Effector CD4-positive, alpha-beta T cell (primary cell): Measurements from ENCODE around the gene SIPA1L3.
"Not testable (repeated sequence)": the region's sequence is repeated elsewhere in the genome, so short reads cannot be mapped to it uniquely, and the experiment has no call there.

ENCODE experiments used
- DNase-seq: peaks from one replicate; pipeline ENCODE4 v3.0.0-alpha.2; 2020

SIPA1L3 gene

DNA sequence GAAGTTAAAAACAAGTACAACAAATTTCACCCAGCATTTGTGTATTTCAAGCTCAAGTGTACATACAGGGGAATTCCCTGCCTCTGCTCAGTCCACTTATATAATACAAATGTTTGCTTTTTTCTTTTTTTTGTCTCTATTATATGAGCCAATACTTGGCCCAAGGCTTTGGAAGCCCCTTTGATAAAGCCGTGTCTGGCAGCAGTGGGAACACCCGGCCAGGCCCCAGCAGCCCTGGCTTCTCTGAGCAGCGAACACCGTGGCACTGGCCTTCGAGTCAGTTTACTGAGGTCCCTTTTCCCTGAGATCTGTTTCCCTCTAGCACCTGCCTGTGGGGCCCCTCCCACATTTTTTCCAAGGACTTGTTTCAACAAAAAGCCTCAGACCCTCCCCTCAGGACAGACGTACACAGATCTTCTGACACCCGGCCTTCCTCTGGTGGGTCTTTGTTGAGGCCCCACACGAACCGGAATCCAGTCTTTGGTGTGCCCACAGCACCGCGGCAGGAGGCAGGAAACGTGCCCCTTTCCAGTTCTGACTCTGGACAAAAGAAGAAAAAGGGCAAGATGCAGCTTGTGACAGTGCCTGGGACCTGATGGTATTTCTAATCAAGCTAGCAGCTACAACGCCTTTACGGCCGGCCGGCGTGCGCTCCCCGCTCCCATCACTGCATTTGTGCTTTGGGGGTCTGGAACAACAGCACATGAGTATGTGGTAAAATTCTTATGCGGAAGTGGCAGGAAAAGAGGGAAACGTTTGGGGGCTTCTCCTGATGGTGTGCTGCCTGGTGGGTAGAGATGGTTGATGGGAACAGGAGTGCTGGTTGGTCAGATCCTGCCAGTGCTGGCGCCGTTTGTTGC lies 13.8 kb downstream of the SIPA1L3 start:
- DNase-seq = no peak

- DNase-seq = not testable (repeated sequence)
Measured at GRCh38 chr19:37924573-37924972, 17.6 kb downstream of the SIPA1L3 start.

DNA sequence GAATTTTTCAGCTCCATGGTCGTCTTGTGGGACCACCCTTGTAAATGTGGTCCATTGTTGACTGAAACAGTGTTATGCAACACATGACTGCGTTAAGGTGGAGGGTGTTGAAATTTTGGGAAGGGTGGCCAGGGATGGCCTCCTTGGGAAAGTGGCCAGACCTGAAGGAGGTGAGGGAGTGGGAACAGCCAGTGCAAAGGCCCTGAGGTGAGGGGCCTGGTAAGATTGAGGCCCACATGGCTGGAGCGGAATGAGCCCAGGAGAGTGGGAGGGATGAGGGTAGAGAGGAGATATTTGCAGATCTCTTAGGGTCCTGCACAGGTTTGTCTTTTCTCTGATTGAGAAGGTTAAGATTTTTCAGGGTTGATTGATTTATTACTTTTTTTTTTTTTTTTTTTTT lies 18.2 kb downstream of the SIPA1L3 start:
- no peak for DNase-seq

- DNase-seq = no peak
Measured at GRCh38 chr19:37926255-37926654, 19.2 kb downstream of the SIPA1L3 start.

DNA sequence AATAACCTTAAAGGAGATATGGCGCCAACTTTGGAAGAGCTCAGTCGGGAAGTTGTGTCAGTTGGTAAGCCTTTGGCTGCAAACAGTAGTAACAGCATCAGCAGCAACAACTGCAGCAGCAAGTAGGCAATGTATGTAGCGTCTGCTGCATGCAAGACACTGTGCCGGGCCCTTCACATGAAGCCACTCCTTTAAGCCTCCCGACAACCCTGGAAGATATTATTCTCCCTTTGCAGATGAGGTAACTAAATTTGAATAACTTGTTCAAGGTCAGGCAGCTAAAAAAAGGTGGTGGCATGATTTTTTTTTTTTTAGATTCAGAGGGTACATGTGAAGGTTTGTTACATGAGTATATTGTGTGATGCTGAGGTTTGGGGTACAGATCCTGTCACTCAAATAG lies 19.7 kb downstream of the SIPA1L3 start:
- no peak for DNase-seq

- no peak for DNase-seq
Measured at GRCh38 chr19:37928527-37929286, 21.7 kb downstream of the SIPA1L3 start.

- DNase-seq = no peak
Measured at GRCh38 chr19:37929355-37929923, 22.4 kb downstream of the SIPA1L3 start.

DNA sequence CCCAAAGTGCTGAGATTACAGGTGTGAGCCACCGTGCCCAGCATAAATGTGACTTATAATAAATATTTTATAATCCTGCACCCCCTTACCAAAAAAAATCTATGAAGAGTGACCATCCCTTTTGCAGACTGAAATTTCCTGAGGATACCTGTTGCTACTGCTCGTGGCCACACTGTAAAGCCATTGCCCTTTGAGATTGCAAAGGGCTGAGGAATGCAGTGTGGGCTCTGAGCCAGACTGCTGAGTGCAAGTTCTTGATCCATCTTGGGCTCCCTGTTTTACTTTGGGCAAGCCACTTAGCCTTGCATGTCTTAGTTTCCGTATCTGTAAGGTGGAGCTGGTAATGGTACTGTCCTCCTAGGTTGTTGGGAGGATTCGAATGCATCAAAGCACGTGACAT lies 23.4 kb downstream of the SIPA1L3 start:
- DNase-seq = no peak

DNA sequence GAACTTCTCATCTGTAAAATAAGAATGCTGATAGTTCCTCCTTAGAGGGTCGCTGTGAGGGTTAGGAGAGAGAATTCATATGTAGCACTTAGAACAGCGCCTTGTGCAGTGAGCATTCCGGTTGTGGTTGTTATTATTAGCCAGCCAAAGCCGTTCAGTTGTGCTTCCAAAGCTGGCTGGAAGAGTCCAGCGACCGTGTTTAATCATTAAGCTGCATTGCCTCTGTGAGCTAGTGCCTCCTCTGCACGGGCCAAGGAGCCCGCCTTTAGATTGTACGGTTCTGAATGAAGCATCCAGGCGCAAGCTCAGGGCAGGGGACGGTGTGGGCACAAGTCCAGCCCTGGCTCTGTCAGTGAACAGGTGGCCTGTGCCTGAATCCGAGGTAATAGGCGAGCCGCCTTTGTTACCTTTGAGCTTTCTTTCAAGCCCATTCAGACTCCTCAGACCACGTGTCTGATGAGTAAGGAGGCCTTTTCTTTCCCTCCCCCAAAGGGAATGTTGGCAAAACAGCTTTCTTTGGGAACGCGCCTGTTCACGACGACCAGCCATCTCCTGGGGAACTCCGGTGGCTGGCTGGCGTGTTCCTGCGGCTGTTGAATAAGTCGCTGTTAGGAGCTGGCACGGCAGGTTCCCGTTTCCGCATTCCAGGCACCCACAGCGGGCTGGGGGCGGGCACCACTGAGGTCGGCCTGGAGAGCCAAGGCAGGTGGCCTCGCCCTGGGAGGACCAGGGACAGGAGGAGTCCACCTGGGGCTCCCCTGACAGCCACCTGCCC lies 25.1 kb downstream of the SIPA1L3 start:
- DNase-seq = no peak

DNA sequence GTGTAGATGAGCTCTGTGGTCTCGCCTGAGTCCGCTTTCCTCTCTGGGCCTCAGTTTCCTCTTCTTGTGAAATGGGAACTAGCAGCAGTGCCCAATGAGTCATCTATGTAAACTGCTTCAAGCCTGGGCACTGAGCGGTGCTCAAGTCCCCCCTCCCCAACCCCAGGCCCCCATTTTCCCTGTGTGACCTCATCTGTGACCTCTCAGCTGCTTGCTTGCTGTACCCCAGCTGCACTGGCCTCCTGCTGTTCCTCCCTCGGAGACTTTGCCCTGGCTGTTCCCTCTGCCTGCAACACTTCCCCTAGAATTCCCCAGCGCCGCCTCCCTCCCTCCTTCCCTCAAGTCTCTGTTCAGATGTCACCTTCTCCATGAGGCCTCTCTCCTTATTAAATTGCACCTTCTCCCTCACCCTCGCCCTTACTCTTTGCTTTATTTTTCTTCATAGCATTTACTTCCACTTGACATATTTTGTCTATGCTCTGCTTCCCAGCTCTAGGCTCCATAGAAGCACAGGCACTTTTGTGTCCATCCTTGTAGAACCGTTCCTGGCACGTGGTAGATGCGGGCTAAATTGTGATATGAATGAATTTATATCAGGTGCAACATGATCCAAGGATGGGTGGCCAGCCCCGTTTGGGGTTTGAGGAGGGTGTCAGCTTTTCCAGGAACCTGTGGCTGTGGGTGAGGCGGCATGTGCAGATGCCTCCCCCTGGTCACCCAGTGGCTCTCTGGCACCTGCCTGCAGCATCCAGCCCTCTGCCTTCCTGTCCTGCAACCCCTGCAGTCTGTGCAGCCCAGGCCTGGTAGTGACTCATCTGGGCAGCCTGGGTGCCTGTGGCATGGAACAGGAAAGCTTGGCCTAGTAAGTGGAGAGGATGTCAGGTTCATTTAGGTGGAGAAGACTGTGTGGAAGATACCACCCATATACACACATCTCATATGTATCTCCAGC lies 26.3 kb downstream of the SIPA1L3 start:
- no peak for DNase-seq

DNA sequence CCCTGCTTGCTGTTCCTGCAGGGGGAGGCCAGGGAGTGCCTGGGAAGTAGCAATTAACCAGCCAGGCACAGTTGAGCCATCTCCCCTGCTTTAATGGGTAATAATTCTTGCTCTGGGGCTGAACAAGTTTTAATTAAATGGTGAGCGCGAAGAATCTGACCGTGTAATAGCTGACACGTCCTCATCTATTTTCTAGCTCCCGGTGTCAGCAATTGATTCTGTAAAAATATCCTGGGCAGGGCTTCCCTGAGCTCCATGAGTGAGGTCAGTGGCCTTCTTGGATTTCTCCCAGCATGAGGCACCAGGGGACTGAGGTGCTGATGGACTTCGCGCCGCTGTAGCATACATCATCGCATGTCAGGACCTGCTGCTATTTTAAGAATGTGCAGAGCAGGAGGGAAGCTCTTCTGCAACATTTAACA lies 26.9 kb downstream of the SIPA1L3 start:
- no peak for DNase-seq

DNA sequence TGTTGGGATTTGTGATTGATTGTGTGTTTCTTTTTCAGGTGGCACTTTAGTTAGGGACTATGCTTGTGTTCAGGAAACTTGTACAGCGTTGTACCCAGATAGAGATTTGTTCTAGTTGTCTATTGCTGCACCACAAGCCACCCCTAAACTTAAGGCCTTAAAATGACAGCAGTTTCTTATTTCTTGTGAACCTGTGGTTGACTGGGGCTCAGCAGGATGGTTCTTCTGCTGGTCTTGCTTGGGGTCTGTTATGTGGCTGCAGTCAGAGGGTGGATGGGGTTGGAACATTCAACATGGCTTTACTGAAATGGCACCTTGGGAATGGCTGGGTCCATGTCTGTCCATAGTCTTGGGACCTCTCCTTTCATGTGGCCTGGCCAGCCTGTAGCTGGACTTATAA lies 28.3 kb downstream of the SIPA1L3 start:
- no peak for DNase-seq

DNA sequence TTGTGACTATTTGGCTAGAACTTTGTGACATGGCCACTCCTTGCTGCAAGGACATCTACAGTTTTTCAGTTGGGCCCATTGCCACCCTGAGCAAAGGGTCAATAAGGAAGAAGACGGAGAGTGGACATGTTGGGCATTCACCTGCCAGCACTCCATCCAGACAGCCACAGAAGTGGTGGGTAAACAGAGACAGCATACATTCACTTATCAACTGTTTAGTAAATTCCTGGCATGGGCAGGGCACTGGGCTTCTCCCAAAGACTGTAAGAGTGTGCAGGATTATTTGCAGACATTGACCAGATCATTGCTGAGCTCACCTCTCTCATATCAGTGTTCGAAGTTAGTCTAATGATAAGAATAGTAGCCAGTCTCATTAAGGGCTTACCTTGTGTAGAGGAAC lies 29.2 kb downstream of the SIPA1L3 start:
- DNase-seq = no peak

DNA sequence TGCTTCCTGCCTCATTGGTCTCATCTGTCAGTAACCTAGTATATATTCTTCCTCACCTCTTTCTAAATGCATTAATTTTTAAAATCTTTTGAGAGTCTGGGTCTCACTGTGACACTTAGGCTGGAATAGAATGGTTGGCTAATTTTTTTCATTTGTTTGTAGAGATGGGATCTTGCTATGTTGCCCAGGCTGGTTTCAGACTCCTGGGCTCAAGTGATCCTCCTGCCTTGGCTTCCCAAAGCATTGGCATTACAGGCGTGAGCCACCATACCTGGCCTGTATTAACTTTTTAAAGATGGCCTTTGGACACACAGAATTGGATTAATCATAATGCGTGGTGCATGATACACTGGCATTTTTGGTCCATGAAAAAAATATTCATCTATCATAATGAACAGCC lies 29.9 kb downstream of the SIPA1L3 start:
- no peak for DNase-seq

DNA sequence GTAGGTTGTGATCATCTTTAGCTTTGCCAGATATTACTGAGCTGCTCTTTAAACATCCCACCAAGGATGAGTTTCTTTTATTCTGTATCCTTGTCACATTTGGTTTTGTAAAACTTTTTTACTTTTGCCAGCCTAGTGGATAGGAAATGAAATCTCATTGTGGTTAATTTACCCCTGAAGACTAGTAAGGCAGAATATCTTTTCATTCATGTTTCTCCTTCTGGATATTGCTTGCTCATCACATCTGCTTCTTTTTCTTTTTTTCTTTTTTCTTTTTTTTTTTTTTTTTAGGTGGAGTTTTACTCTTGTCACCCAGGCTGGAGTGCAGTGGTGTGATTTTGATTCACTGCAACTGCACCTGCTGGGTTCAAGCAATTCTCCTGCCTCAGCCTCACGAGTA lies 31.3 kb downstream of the SIPA1L3 start:
- no peak for DNase-seq

DNA sequence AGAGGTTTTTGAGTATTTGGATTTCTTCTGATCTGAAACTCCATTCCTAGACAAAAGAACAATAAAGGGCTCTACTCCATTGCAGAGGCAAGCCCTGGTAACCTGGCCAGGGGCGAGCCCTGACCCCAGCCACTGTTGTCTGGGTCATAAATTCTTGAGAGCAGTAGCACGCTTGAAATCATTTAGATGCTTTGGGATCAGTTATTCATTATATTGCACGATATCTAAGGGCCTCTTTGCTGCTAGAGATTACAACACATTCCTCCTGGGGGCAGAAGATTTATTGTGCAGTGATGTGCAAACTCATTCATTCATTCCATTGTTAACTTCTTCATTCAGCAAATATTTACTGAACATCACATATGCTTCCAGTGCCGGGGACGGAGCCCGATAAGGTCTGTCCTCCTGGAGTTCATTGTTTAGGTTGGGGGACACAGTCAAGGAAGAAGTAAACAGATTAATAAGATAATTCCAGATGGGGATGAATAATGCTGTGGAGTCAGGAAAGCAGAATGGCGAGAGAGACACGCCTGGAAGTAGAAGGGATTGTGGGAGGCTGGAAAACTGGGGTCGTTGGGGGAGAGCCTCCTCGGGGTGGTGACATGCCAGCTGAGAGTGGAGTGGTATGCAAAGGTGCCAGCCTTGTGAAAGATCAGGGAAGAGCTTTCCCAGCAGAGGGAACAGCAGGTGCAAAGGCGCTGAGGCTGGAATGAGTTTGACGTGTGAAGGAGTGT lies 34.9 kb downstream of the SIPA1L3 start:
- no peak for DNase-seq

- no peak for DNase-seq
Measured at GRCh38 chr19:37942516-37942902, 35.5 kb downstream of the SIPA1L3 start.

DNA sequence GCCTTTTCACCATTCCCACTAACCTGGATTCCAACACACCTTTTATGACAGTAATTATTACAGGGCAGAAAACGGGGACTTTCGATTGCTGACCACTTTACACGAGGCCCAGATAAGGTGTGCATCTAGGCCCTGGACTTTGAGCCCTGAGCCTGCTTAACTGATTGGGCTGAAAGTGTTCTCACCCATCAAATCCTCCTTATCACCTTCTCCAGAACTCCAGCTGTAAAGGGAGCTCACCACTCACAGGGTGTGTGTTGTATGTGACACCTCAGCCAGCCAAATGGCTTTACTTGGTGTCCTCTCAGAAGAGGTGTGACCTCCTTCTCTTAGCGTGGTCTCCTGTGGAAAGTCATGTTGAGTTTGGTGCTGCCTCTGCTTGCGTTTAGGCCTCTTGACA lies 36.5 kb downstream of the SIPA1L3 start:
- no peak for DNase-seq

DNA sequence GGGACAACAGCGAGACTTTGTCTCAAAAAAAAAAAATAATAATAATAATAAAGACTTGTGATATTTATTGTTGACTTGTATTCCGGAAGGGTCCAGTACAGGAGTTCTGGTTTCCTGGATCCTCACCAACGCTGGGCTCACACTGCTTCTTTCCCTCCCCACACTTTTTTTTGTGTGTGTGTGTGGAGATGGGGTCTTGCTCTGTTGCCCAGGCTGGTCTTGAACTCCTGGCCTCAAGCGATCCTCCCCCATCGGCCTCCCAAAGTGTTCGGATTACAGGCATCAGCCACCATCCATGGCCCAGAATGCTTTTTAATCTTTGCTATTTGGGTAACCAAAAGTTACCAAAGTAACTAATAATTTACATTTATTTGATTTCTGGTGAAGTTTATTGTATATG lies 39.1 kb downstream of the SIPA1L3 start:
- no peak for DNase-seq

DNA sequence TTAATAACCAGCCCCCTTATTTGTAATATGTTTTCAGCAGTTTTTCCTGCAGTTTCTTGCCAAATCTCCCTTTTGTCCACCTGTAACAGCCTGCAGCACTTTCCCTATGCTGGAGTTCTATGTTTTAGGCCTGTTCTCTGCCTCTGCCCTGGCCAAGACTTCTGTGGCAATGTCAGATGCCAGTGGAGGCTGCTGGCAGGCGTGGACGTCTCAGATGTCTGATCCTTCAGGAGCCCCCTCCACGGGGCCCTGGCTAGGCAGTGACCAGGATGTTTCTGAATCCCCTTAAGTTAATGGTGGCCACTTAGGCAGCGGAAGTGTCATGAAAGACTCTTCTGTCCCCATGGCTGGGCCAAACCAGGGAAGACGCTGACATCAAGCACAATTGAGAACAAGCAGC lies 40.8 kb downstream of the SIPA1L3 start:
- no peak for DNase-seq

DNA sequence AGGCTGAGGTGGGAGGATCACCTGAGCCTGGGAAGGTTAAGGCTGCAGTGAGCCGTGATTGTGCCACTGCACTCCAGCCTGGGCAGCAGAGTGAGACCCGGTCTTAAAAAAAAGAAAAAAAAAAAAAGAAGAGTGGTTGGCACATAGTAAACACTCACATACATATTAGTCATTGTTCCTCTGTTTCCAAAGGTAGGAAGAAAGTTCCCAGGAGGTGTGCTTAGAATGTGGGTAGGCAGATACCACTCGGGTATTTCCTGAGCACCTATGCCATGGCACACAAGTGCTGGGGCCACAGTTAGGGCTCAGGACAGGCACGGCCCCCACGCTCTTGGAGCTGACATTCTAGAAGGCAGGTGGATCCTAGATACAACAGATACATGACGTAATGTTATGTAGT lies 41.4 kb downstream of the SIPA1L3 start:
- no peak for DNase-seq
